Stimulated activated CD8-positive, alpha-beta memory T cell treated with anti-CD3 and anti-CD28 coated beads, Interleukin-15, amount 100 ng/mL, for 48 hours (primary cell): ENCODE results near the gene FLACC1.
"Not testable (repeated sequence)": the region's sequence is repeated elsewhere in the genome, so short reads cannot be mapped to it uniquely, and the experiment has no call there.

Experiments
- DNase-seq, 2 donors: peaks; one replicate each; pipeline ENCODE4 v3.0.0-alpha.2; 2020; ENCODE audit warnings: low read depth in 2 of 2

The FLACC1 gene

GRCh38 chr2:201255408-201256033 is 101.6 kb downstream of the FLACC1 start:
- DNase-seq = no peak

- no peak for DNase-seq
These were observed 102.9 kb downstream of the FLACC1 start for GRCh38 chr2:201254081-201254730.

- no peak for DNase-seq
These were observed 106.4 kb downstream of the FLACC1 start for GRCh38 chr2:201250741-201251140.

GRCh38 chr2:201249889-201250288 is 107.3 kb downstream of the FLACC1 start:
- no peak for DNase-seq

GRCh38 chr2:201248288-201248844 is 108.8 kb downstream of the FLACC1 start:
- no peak for DNase-seq

- no peak for DNase-seq
These were observed 110.9 kb downstream of the FLACC1 start for GRCh38 chr2:201246280-201246679.

GRCh38 chr2:201244829-201245228 is 112.3 kb downstream of the FLACC1 start:
- no peak for DNase-seq

GRCh38 chr2:201242571-201243277 is 114.4 kb downstream of the FLACC1 start:
- DNase-seq = no peak

- DNase-seq = not testable (repeated sequence)
These were observed 117.8 kb downstream of the FLACC1 start for GRCh38 chr2:201239167-201239935.
